GM12865 (cell line): ENCODE results near the gene LCN9.

Experiments used
- DNase-seq: peaks from one replicate; pipeline ENCODE4 v3.0.0; 2010; ENCODE audit warnings: low read depth
- H3K4me3 ChIP-seq: 2 replicates; pipeline ENCODE4 v1.5.1; 2011; ENCODE audit warnings: mild to moderate bottlenecking, low read depth, low read length, control low read depth
- CTCF ChIP-seq: IDR thresholded peaks from 2 replicates; pipeline ENCODE4 v1.5.1; 2011; ENCODE audit warnings: low read length, control low read depth, low read depth, inconsistent platforms; ENCODE audit not compliant: insufficient read depth; ENCODE audit errors: missing control alignments

The LCN9 gene

GRCh38 chr9:135617538-135617900 is 45.6 kb upstream of the LCN9 start:
- no peak for DNase-seq
- no peak for TF ChIP-seq CTCF
- no peak overlapping the region for H3K4me3 ChIP-seq

GRCh38 chr9:135617991-135618411 is 45.1 kb upstream of the LCN9 start:
- no peak for DNase-seq
- TF ChIP-seq CTCF = no peak
- H3K4me3 ChIP-seq = no peak overlapping the region

- no peak overlapping the region for H3K4me3 ChIP-seq
- DNase-seq = no peak
- TF ChIP-seq CTCF = no peak
Observed at GRCh38 chr9:135618866-135619598, 44.1 kb upstream of the LCN9 start.

GRCh38 chr9:135619599-135619886 is 43.6 kb upstream of the LCN9 start:
- no peak for TF ChIP-seq CTCF
- no peak overlapping the region for H3K4me3 ChIP-seq
- no peak for DNase-seq

- H3K4me3 ChIP-seq = no peak overlapping the region
- DNase-seq = no peak
- TF ChIP-seq CTCF = no peak
Observed at GRCh38 chr9:135620558-135620957, 42.6 kb upstream of the LCN9 start.

- no peak for DNase-seq
- no peak overlapping the region for H3K4me3 ChIP-seq
- TF ChIP-seq CTCF = no peak
Observed at GRCh38 chr9:135622415-135623020, 40.6 kb upstream of the LCN9 start.

GRCh38 chr9:135624282-135624681 is 38.8 kb upstream of the LCN9 start:
- TF ChIP-seq CTCF = no peak
- no peak for DNase-seq
- H3K4me3 ChIP-seq = no peak overlapping the region
